Endothelial cell of umbilical vein (primary cell): Measurements from ENCODE around the gene SCARF1. TPM values are rescaled to one million over a fixed set of nuclear protein-coding genes. Genes with fewer than 3 reads are reported as not detected.
A peak's percentile ranks its signal among the peaks of the same experiment; 100 is the strongest.

Experiments
- BruUV-seq: library from RNA; stranded (reverse); fragments of 400-500 nt; replicated peaks from 2 replicates; lab custom pipeline; 2021; lab: Mats Ljungman, UMichigan
- CTCF ChIA-PET: fragments of 300-600, 350-600 bp; sonication (Branson Sonifier 250); formaldehyde crosslinking; loops from one replicate; lab custom pipeline; 2021; ENCODE audit warnings: antibody characterized with exemption, inconsistent platforms; lab: Charles Lee
- POLR2A ChIA-PET: fragments of 300-600, 350-600 bp; sonication (Branson Sonifier 250); formaldehyde crosslinking; loops from one replicate; lab custom pipeline; 2021; ENCODE audit warnings: antibody characterized with exemption, inconsistent platforms; lab: Charles Lee
- DNase-seq: peaks from one replicate; pipeline ENCODE4 v3.0.0-alpha.2; 2011; ENCODE audit warnings: low read depth, low spot score
- FAIRE-seq: peaks from 2 replicates; lab custom pipeline; 2011; peaks lifted over from hg19 to GRCh38; lab: Jason Lieb, UNC
- H2AFZ ChIP-seq: 2 replicates; pipeline ENCODE4 v1.6.0; 2012; ENCODE audit warnings: low read depth, low read length, control low read depth, inconsistent platforms
- H3K27ac ChIP-seq: 2 replicates; pipeline ENCODE4 v1.5.1; 2011; ENCODE audit warnings: low read depth, mild to moderate bottlenecking, control low read depth, low read length, moderate library complexity; ENCODE audit not compliant: insufficient read depth
- H3K27me3 ChIP-seq, 2 experiments: 2 replicates each; pipeline versions ENCODE4 v1.6.0 to v1.6.1; 2011; ENCODE audit warnings: low read length in 2 of 2, mixed read lengths in 1 of 2; ENCODE audit not compliant: control insufficient read depth in 2 of 2, insufficient read depth in 2 of 2
- H3K36me3 ChIP-seq, 2 experiments: 2 replicates in 1 of 2; 3 replicates in 1 of 2; pipeline ENCODE4 v1.5.1; 2011; ENCODE audit warnings: low read length in 2 of 2, mild to moderate bottlenecking in 1 of 2, moderate library complexity in 1 of 2; ENCODE audit not compliant: control insufficient read depth in 2 of 2, insufficient read depth in 2 of 2; ENCODE audit errors: extremely low read depth in 1 of 2
- H3K4me1 ChIP-seq: 3 replicates; pipeline ENCODE4 v1.5.1; 2011; ENCODE audit warnings: mild to moderate bottlenecking, low read length; ENCODE audit not compliant: control insufficient read depth, insufficient read depth; ENCODE audit errors: extremely low read depth
- H3K4me2 ChIP-seq: 2 replicates; pipeline ENCODE4 v1.6.1; 2011; ENCODE audit warnings: low read length, control low read depth, mixed read lengths; ENCODE audit not compliant: insufficient read depth
- H3K4me3 ChIP-seq, 3 experiments: fragments of 200-600 bp in 1 of 3; sonication (generic), shearing (Covaris generic) in 1 of 3; replicated peaks in 1 of 3; 2 replicates each; pipeline ENCODE4 v1.5.1; 2011 to 2016; ENCODE audit warnings: control low read depth in 3 of 3, low read length in 3 of 3, mild to moderate bottlenecking in 2 of 3, inconsistent platforms in 1 of 3, low read depth in 1 of 3, moderate library complexity in 1 of 3; ENCODE audit not compliant: insufficient read depth in 1 of 3
- H3K79me2 ChIP-seq: 2 replicates; pipeline ENCODE4 v1.6.0; 2012; ENCODE audit warnings: low read length, inconsistent platforms; ENCODE audit not compliant: control insufficient read depth, insufficient read depth
- H3K9ac ChIP-seq: replicated peaks from 2 replicates; pipeline ENCODE3; 2011; ENCODE audit warnings: low read length, control low read depth; ENCODE audit not compliant: insufficient read depth; ENCODE audit errors: extremely low read depth
- H3K9me1 ChIP-seq: replicated peaks from 3 replicates; pipeline ENCODE4 v1.6.0; 2011; ENCODE audit warnings: mild to moderate bottlenecking, low read length; ENCODE audit not compliant: control insufficient read depth, insufficient read depth; ENCODE audit errors: extremely low read depth
- H3K9me3 ChIP-seq: replicated peaks from 2 replicates; pipeline ENCODE4 v1.5.1; 2012; ENCODE audit warnings: low read length, inconsistent platforms; ENCODE audit not compliant: control insufficient read depth, insufficient read depth
- H4K20me1 ChIP-seq: replicated peaks from 2 replicates; pipeline ENCODE3; 2011; ENCODE audit warnings: mild to moderate bottlenecking, low read length; ENCODE audit not compliant: control insufficient read depth, insufficient read depth; ENCODE audit errors: extremely low read depth
- CTCF ChIP-seq, 2 donors: IDR thresholded peaks; 1 replicate in 1 of 2; 2 replicates in 1 of 2; pipeline ENCODE4 v1.5.1; 2011; ENCODE audit warnings: low read length in 2 of 2, mild to moderate bottlenecking in 2 of 2, moderate library complexity in 2 of 2, control low read depth in 1 of 2, inconsistent platforms in 1 of 2, low read depth in 1 of 2; ENCODE audit not compliant: insufficient read depth in 1 of 2; ENCODE audit errors: extremely low read depth in 1 of 2
- EZH2 ChIP-seq: IDR thresholded peaks from 2 replicates; pipeline ENCODE4 v1.6.1; 2012; ENCODE audit warnings: borderline replicate concordance, low read depth, mild to moderate bottlenecking, moderate library complexity, low read length, inconsistent platforms; ENCODE audit not compliant: severe bottlenecking
- FOS ChIP-seq: IDR thresholded peaks from 2 replicates; pipeline ENCODE4 v1.6.1; 2011; ENCODE audit warnings: mild to moderate bottlenecking, low read length, moderate library complexity, borderline replicate concordance; ENCODE audit not compliant: insufficient read depth
- GATA2 ChIP-seq: IDR thresholded peaks from 2 replicates; pipeline ENCODE4 v1.7.0; 2011; ENCODE audit warnings: low read depth, mild to moderate bottlenecking, moderate library complexity, mixed read lengths, low read length; ENCODE audit not compliant: insufficient read length, insufficient read depth
- JUN ChIP-seq: IDR thresholded peaks from 2 replicates; pipeline ENCODE4 v1.6.1; 2011; ENCODE audit warnings: borderline replicate concordance, low read depth; ENCODE audit not compliant: insufficient read length, insufficient read depth
- MYC ChIP-seq: IDR thresholded peaks from one replicate; pipeline ENCODE4 v1.6.1; 2011; ENCODE audit warnings: mild to moderate bottlenecking, low read depth, low read length
- POLR2A ChIP-seq: IDR thresholded peaks from 2 replicates; pipeline ENCODE4 v1.6.1; 2012; ENCODE audit warnings: low read depth, mild to moderate bottlenecking, control low read depth, low read length
- POLR2AphosphoS5 ChIP-seq: IDR thresholded peaks from 2 replicates; pipeline ENCODE4 v1.6.1; 2012; ENCODE audit warnings: low read depth, mild to moderate bottlenecking, control low read depth, low read length, moderate library complexity; ENCODE audit not compliant: insufficient read depth
- dilution Hi-C: fragments of 300-500 bp; cut with MboI; formaldehyde crosslinking; loops from one replicate; pipeline ENCODE4 v1.15.0; 2019; ENCODE audit warnings: low sequenced_read_pairs; ENCODE audit not compliant: extremely low pct_ligation_motif_present
- intact Hi-C: fragments of 100-400 bp; cut with micrococcal nuclease; formaldehyde crosslinking; loops from one replicate; pipeline ENCODE4 v1.10.0; 2022
- polyA plus RNA-seq, 4 experiments: library from polyadenylated mRNA; depleted of rRNA in 3 of 4; stranded (reverse) in 3 of 4; unstranded in 1 of 4; fragments of >200 nt; gene quantifications; 2 replicates each; pipeline versions ENCODE4 v1.2.1 to v1.2.3, GENCODE V29; 2011 to 2012; ENCODE audit warnings: missing spikeins in 1 of 4
- total RNA-seq: library from RNA; stranded (reverse); gene quantifications from 2 replicates; pipeline ENCODE4 v1.2.3, GENCODE V29; 2021

Gene SCARF1
- total and polyA plus RNA-seq, 2 donors (not counting 3 experiments of a cell fraction or from before 2014, with no cell fraction given) = 52.8 to 93.7 TPM

GRCh38 chr17:1646199-1646875 lies 805 bp upstream of the SCARF1 start:
- TF ChIP-seq JUN = no peak
- no peak for TF ChIP-seq FOS
- TF ChIP-seq POLR2A = no peak
- no peak for TF ChIP-seq POLR2AphosphoS5
- no peak for TF ChIP-seq MYC
- TF ChIP-seq EZH2 = no peak
- no peak for TF ChIP-seq CTCF (IDR thresholded peaks at IDR 0.05; ENCODE audit: extremely low read depth in 1 of 2, insufficient read depth in 1 of 2, low read depth in 1 of 2, low read length in 2 of 2)
- no peak for TF ChIP-seq GATA2
- CTCF ChIA-PET = interaction anchor here (0.8 to 7.7 kb wide), 9 partner anchors 17 to 387 kb away, joined by 3 to 218 read pairs (median 3); partner anchors contain the start of genes PITPNA, PRPF8 and SLC43A2
- H3K4me2 ChIP-seq = peak overlapping the region; percentile 53
- BruUV-seq = no TSS peak
- FAIRE-seq (peak; percentile 31), DNase-seq (no peak)
- POLR2A ChIA-PET = interaction anchor here (1.3 kb wide), 1 partner anchor 70 kb away, joined by 4 read pairs; no protein-coding TSS in a partner anchor
- no peaks in the 10 kb centered on the region for H4K20me1 ChIP-seq
- peak overlapping the region; percentile 6 for H2AFZ ChIP-seq
- H3K9me1 ChIP-seq = no peaks in the 10 kb centered on the region
- H3K4me3 ChIP-seq = no peak overlapping the region
- dilution Hi-C loops (no loop called here), intact Hi-C loops (no loop called here)
- no peaks in the 10 kb centered on the region for H3K27me3 ChIP-seq
- peak overlapping the region; percentile 72 for H3K27ac ChIP-seq
- H3K79me2 ChIP-seq = peaks cover 14% of the 10 kb centered on the region
- peak overlapping the region; percentile 84 for H3K9ac ChIP-seq
- H3K4me1 ChIP-seq = peaks cover 44% of the 10 kb centered on the region
- peaks cover 6 to 8% of the 10 kb centered on the region in 2 experiments for H3K36me3 ChIP-seq
- H3K9me3 ChIP-seq = no peaks in the 10 kb centered on the region
